ENCODE measurements around the gene CKLF.

CKLF gene

DNA sequence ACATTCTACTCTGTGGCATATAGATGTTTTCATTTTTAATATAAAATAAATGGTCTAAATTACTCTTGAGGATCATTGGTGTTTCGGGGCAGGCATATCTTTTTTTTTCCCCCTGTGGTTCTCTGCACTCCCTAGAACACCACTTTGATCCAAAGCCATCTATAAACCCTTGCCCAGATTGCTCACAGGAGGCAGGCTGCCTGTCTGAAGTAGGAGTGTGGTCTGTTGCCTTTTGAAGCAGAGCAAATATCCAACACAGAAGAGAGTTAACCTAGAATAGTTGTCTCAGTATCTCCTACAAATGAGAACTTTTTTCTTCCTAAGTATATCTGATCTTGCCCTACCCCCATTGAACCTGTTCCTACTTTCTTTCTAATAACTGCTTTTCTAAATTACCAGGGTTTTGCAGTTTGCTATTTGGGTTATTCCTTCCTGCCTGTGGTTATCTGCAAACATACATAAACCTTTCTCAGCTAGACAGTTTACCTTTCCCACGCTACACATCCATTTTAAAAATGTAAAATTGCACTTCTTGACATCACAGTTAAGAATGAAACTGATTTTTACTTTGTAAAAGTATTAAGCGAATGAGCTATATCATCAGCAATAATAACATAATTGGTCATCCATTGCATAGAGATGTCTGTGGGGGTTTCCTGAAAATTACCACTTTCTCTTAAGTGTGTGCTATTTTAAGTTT is 9.2 kb downstream of the CKLF start:
- Histone ChIP-seq H3K4me2 (ENCODE audit: low read depth, low read length, poor library complexity, severe bottlenecking) (no peak overlapping the region), H3F3A (ENCODE audit: insufficient read depth) (no peaks in the 10 kb centered on the region), H2AFZ (ENCODE audit: low read depth, low read length, severe bottlenecking) (no peak overlapping the region), H3K4me3 (ENCODE audit: insufficient read depth, low read length, poor library complexity, severe bottlenecking) (no peak overlapping the region), H4K20me1 (ENCODE audit: low read depth, low read length) (0 out of 2 replicates have a peak, but pooled peaks cover 4% of the 10 kb centered on the region), H3K36me3 (ENCODE audit: low read length) (peaks cover 19% of the 10 kb centered on the region), H3K9ac (ENCODE audit: low read length) (no peak overlapping the region), H3K9me3 (ENCODE audit: insufficient read depth, low read length) (no peaks in the 10 kb centered on the region), H3K27ac (ENCODE audit: low read depth, low read length) (no peak overlapping the region), H3K9me2 (replicated peaks; ENCODE audit: insufficient read depth, low read length) (no peaks in the 10 kb centered on the region), H3K27me3 (ENCODE audit: low read length) (no peaks in the 10 kb centered on the region), H3K79me2 (ENCODE audit: insufficient read depth, low read length) (no peaks in the 10 kb centered on the region; the same call in 1 of the 2 replicates)
- no peak for TF ChIP-seq EZH2phosphoT487 (conservative IDR thresholded peaks at IDR 0.05; ENCODE audit: low read length)
- TF ChIP-seq, protein P1, sequence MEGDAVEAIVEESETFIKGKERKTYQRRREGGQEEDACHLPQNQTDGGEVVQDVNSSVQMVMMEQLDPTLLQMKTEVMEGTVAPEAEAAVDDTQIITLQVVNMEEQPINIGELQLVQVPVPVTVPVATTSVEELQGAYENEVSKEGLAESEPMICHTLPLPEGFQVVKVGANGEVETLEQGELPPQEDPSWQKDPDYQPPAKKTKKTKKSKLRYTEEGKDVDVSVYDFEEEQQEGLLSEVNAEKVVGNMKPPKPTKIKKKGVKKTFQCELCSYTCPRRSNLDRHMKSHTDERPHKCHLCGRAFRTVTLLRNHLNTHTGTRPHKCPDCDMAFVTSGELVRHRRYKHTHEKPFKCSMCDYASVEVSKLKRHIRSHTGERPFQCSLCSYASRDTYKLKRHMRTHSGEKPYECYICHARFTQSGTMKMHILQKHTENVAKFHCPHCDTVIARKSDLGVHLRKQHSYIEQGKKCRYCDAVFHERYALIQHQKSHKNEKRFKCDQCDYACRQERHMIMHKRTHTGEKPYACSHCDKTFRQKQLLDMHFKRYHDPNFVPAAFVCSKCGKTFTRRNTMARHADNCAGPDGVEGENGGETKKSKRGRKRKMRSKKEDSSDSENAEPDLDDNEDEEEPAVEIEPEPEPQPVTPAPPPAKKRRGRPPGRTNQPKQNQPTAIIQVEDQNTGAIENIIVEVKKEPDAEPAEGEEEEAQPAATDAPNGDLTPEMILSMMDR (IDR thresholded peaks at IDR 0.05; ENCODE audit: insufficient read depth, low read length, poor library complexity, severe bottlenecking) = no peak

DNA sequence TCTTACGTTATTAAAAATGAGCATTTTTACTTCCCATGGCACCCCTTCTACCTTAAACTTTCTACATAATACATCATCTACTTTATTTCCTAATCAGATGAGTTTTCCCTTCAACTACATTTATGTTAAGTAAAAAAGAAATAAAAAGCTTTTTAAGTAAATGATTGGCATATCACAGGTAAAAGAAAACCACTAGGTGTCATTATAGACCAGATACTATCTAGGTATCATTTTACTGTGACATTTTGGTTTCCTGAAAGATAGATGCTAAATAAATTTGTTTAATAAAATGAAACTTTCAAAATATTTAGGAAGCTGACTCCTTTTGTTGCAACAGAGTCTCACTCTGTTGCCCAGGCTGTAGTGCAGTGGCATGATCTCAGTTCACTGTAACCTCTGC is 10.0 kb downstream of the CKLF start:
- no peaks in the 10 kb centered on the region for H3K9me3 ChIP-seq (ENCODE audit: insufficient read depth, low read length)
- no peaks in the 10 kb centered on the region for H3K9me2 ChIP-seq (replicated peaks; ENCODE audit: insufficient read depth, low read length)
- H2AFZ ChIP-seq (ENCODE audit: low read depth, low read length, severe bottlenecking) = no peak overlapping the region
- H3F3A ChIP-seq (ENCODE audit: insufficient read depth) = no peaks in the 10 kb centered on the region
- TF ChIP-seq EZH2phosphoT487 (conservative IDR thresholded peaks at IDR 0.05; ENCODE audit: low read length) = no peak
- TF ChIP-seq, protein P1 (IDR thresholded peaks at IDR 0.05; ENCODE audit: insufficient read depth, low read length, poor library complexity, severe bottlenecking) = no peak
- H3K79me2 ChIP-seq (ENCODE audit: insufficient read depth, low read length) = no peaks in the 10 kb centered on the region; the same call in 1 of the 2 replicates
- no peak overlapping the region for H3K27ac ChIP-seq (ENCODE audit: low read depth, low read length)
- H4K20me1 ChIP-seq (ENCODE audit: low read depth, low read length) = 0 out of 2 replicates have a peak, but pooled peaks cover 4% of the 10 kb centered on the region
- no peak overlapping the region for H3K9ac ChIP-seq (ENCODE audit: low read length)
- H3K36me3 ChIP-seq (ENCODE audit: low read length) = peaks cover 20% of the 10 kb centered on the region
- no peaks in the 10 kb centered on the region for H3K27me3 ChIP-seq (ENCODE audit: low read length)
- no peak overlapping the region for H3K4me2 ChIP-seq (ENCODE audit: low read depth, low read length, poor library complexity, severe bottlenecking)
- H3K4me3 ChIP-seq (ENCODE audit: insufficient read depth, low read length, poor library complexity, severe bottlenecking) = no peak overlapping the region

DNA sequence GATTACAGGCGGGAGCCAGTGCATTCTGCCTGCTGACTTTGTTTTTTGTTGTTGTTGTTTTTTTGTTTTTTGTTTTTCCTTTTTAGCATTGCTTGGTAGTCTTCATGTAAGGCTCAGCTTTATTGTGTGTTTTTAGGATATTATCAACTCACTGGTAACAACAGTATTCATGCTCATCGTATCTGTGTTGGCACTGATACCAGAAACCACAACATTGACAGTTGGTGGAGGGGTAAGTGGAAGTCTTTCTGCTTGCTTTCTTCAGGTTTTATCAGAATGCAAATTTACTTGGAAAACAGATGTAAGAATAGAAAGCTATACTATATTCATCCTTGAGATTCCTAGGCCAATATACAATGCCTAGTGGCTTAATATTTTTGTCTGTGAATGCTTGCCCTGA is 10.6 kb downstream of the CKLF start:
- Histone ChIP-seq H3K27me3 (ENCODE audit: low read length) (no peaks in the 10 kb centered on the region), H2AFZ (ENCODE audit: low read depth, low read length, severe bottlenecking) (no peak overlapping the region), H3K36me3 (ENCODE audit: low read length) (peaks cover 21% of the 10 kb centered on the region), H3K4me2 (ENCODE audit: low read depth, low read length, poor library complexity, severe bottlenecking) (no peak overlapping the region), H3K9ac (ENCODE audit: low read length) (no peak overlapping the region), H3K9me2 (replicated peaks; ENCODE audit: insufficient read depth, low read length) (no peaks in the 10 kb centered on the region), H3K9me3 (ENCODE audit: insufficient read depth, low read length) (no peaks in the 10 kb centered on the region), H3K27ac (ENCODE audit: low read depth, low read length) (no peak overlapping the region), H3K79me2 (ENCODE audit: insufficient read depth, low read length) (no peaks in the 10 kb centered on the region; the same call in 1 of the 2 replicates), H3K4me3 (ENCODE audit: insufficient read depth, low read length, poor library complexity, severe bottlenecking) (no peak overlapping the region), H3F3A (ENCODE audit: insufficient read depth) (no peaks in the 10 kb centered on the region), H4K20me1 (ENCODE audit: low read depth, low read length) (0 out of 2 replicates have a peak, but pooled peaks cover 4% of the 10 kb centered on the region)
- no peak for TF ChIP-seq EZH2phosphoT487 (conservative IDR thresholded peaks at IDR 0.05; ENCODE audit: low read length)
- TF ChIP-seq, protein P1 (IDR thresholded peaks at IDR 0.05; ENCODE audit: insufficient read depth, low read length, poor library complexity, severe bottlenecking) = no peak
